ENCODE results near the gene GSTO2. TPM values are rescaled to one million over a fixed set of nuclear protein-coding genes. Genes with fewer than 3 reads are reported as not detected.
"Not testable (repeated sequence)": the region's sequence is repeated elsewhere in the genome, so short reads cannot be mapped to it uniquely, and the experiment has no call there.

The GSTO2 gene
- 1 to 10 TPM in 1 of 2 experiments, under 1 TPM in 1; 0.81 to 1.3 TPM for total RNA-seq

- POLR2A ChIA-PET = no interaction called here
- Mint-ChIP-seq H3K4me1 (peaks cover 39% of the 10 kb centered on the region), H3K36me3 (ENCODE audit: low read depth) (peaks cover 41% of the 10 kb centered on the region), H3K27me3 (peaks cover 4% of the 10 kb centered on the region), H3K9me3 (no peaks in the 10 kb centered on the region), H3K27ac (peak within 1 kb of the TSS; percentile 97), H3K4me3 (peak within 1 kb of the TSS; percentile 91)
- CTCF ChIA-PET = interaction anchor here (0.6 to 1.2 kb wide), 3 partner anchors 17 to 582 kb away, joined by 3 read pairs; partner anchors contain the start of gene CFAP58
- peak; percentile 98 for DNase-seq
Measured at GRCh38 chr10:104268713-104269645, at the start of gene GSTO2. Gene GSTO2, plus strand, starts transcription at chr10:104269184. Its CDS starts 5,732 bp downstream, at chr10:104274916.

GRCh38 chr10:104220522-104220921 is 48.5 kb upstream of the GSTO2 start:
- Mint-ChIP-seq H3K4me1 (peaks cover 4% of the 10 kb centered on the region), H3K9me3 (no peaks in the 10 kb centered on the region), H3K27ac (no peak overlapping the region), H3K4me3 (no peak overlapping the region), H3K36me3 (ENCODE audit: low read depth) (no peaks in the 10 kb centered on the region), H3K27me3 (peaks cover 18% of the 10 kb centered on the region)
- DNase-seq = no peak
- CTCF ChIA-PET = interaction anchor here (0.6 kb wide), 1 partner anchor 331 kb away, joined by 3 read pairs; no protein-coding TSS in a partner anchor
- POLR2A ChIA-PET = no interaction called here

- Mint-ChIP-seq H3K27me3 (peaks cover 30% of the 10 kb centered on the region), H3K4me1 (peaks cover 4% of the 10 kb centered on the region), H3K27ac (no peak overlapping the region), H3K36me3 (ENCODE audit: low read depth) (no peaks in the 10 kb centered on the region), H3K9me3 (no peaks in the 10 kb centered on the region), H3K4me3 (no peak overlapping the region)
- CTCF ChIA-PET = no interaction called here
- DNase-seq = no peak
- POLR2A ChIA-PET = no interaction called here
Measured at GRCh38 chr10:104223304-104223703, 45.7 kb upstream of the GSTO2 start.

- Mint-ChIP-seq H3K4me3 (no peak overlapping the region), H3K27ac (no peak overlapping the region), H3K27me3 (peaks cover 36% of the 10 kb centered on the region), H3K4me1 (peaks cover 14% of the 10 kb centered on the region), H3K9me3 (peaks cover 7% of the 10 kb centered on the region), H3K36me3 (ENCODE audit: low read depth) (no peaks in the 10 kb centered on the region)
- CTCF ChIA-PET = interaction anchor here (0.8 to 1.2 kb wide), 2 partner anchors 74 to 518 kb away, joined by 3 to 4 read pairs; no protein-coding TSS in a partner anchor
- DNase-seq = no peak
- POLR2A ChIA-PET = no interaction called here
Measured at GRCh38 chr10:104230490-104230889, 38.5 kb upstream of the GSTO2 start.

GRCh38 chr10:104231784-104232612 is 37.0 kb upstream of the GSTO2 start, which contains the start of gene CFAP43:
Gene CFAP43, minus strand, starts transcription at chr10:104232364. Its CDS starts 118 bp downstream, at chr10:104232246.
- peak; percentile 99 for DNase-seq
- Mint-ChIP-seq H3K36me3 (ENCODE audit: low read depth) (no peaks in the 10 kb centered on the region), H3K27ac (peak within 1 kb of the TSS; percentile 83), H3K4me3 (peak within 1 kb of the TSS; percentile 88), H3K9me3 (peaks cover 13% of the 10 kb centered on the region), H3K4me1 (peaks cover 14% of the 10 kb centered on the region), H3K27me3 (peaks cover 44% of the 10 kb centered on the region)
- POLR2A ChIA-PET = no interaction called here
- CTCF ChIA-PET = interaction anchor here (1.1 to 1.6 kb wide), 4 partner anchors 10 to 342 kb away, joined by 3 to 4 read pairs (median 4); partner anchors contain the start of gene GSTO1

- no peak for DNase-seq
- H3K4me1 Mint-ChIP-seq = peaks cover 14% of the 10 kb centered on the region
- H3K9me3 Mint-ChIP-seq = peaks cover 13% of the 10 kb centered on the region
- H3K27me3 Mint-ChIP-seq = peaks cover 41% of the 10 kb centered on the region
- ChIA-PET CTCF (interaction anchor here (1.0 to 1.6 kb wide), 3 partner anchors 16 to 343 kb away, joined by 3 to 4 read pairs (median 3); no protein-coding TSS in a partner anchor), POLR2A (no interaction called here)
- peak overlapping the region; percentile 88 for H3K4me3 Mint-ChIP-seq
- H3K36me3 Mint-ChIP-seq (ENCODE audit: low read depth) = no peaks in the 10 kb centered on the region
- peak overlapping the region; percentile 83 for H3K27ac Mint-ChIP-seq
Measured at GRCh38 chr10:104232613-104233102, 36.3 kb upstream of the GSTO2 start.

- peak overlapping the region; percentile 62 for H3K4me3 Mint-ChIP-seq
- ChIA-PET POLR2A (no interaction called here), CTCF (no interaction called here)
Measured at GRCh38 chr10:104233817-104234216, 35.2 kb upstream of the GSTO2 start.

GRCh38 chr10:104234934-104235333 is 34.0 kb upstream of the GSTO2 start:
- Mint-ChIP-seq H3K4me1 (peaks cover 14% of the 10 kb centered on the region), H3K27ac (no peak overlapping the region), H3K36me3 (ENCODE audit: low read depth) (no peaks in the 10 kb centered on the region), H3K4me3 (no peak overlapping the region), H3K27me3 (peaks cover 43% of the 10 kb centered on the region), H3K9me3 (peaks cover 13% of the 10 kb centered on the region)
- ChIA-PET CTCF (no interaction called here), POLR2A (no interaction called here)
- no peak for DNase-seq

More at GRCh38 chr10:104233817-104234216, 35.2 kb upstream of the GSTO2 start:
- no peak for DNase-seq
- Mint-ChIP-seq H3K36me3 (ENCODE audit: low read depth) (no peaks in the 10 kb centered on the region), H3K27me3 (peaks cover 41% of the 10 kb centered on the region), H3K9me3 (peaks cover 13% of the 10 kb centered on the region), H3K4me1 (peaks cover 14% of the 10 kb centered on the region), H3K27ac (no peak overlapping the region)

- Mint-ChIP-seq H3K27ac (no peak overlapping the region), H3K9me3 (peaks cover 13% of the 10 kb centered on the region), H3K4me3 (no peak overlapping the region), H3K4me1 (peaks cover 14% of the 10 kb centered on the region), H3K27me3 (peaks cover 48% of the 10 kb centered on the region), H3K36me3 (ENCODE audit: low read depth) (no peaks in the 10 kb centered on the region)
- ChIA-PET CTCF (no interaction called here), POLR2A (no interaction called here)
- no peak for DNase-seq
Measured at GRCh38 chr10:104235801-104236200, 33.2 kb upstream of the GSTO2 start.

GRCh38 chr10:104240078-104240477 is 28.9 kb upstream of the GSTO2 start:
- POLR2A ChIA-PET = no interaction called here

GRCh38 chr10:104242545-104242944 is 26.4 kb upstream of the GSTO2 start:
- H3K4me1 Mint-ChIP-seq = peaks cover 10% of the 10 kb centered on the region
- H3K4me3 Mint-ChIP-seq = no peak overlapping the region
- no peak for DNase-seq
- peaks cover 1% of the 10 kb centered on the region for H3K36me3 Mint-ChIP-seq (ENCODE audit: low read depth)
- ChIA-PET POLR2A (no interaction called here), CTCF (interaction anchor here (1.5 to 1.8 kb wide), 2 partner anchors 11 to 12 kb away, joined by 4 to 7 read pairs; partner anchors contain the start of genes CFAP43 and GSTO1)
- H3K27ac Mint-ChIP-seq = no peak overlapping the region
- H3K27me3 Mint-ChIP-seq = peaks cover 20% of the 10 kb centered on the region
- peaks cover 11% of the 10 kb centered on the region for H3K9me3 Mint-ChIP-seq

More at GRCh38 chr10:104240078-104240477, 28.9 kb upstream of the GSTO2 start:
- CTCF ChIA-PET = no interaction called here
- Mint-ChIP-seq H3K36me3 (ENCODE audit: low read depth) (no peaks in the 10 kb centered on the region), H3K4me1 (no peaks in the 10 kb centered on the region), H3K27ac (no peak overlapping the region), H3K27me3 (peaks cover 36% of the 10 kb centered on the region), H3K9me3 (peaks cover 10% of the 10 kb centered on the region), H3K4me3 (no peak overlapping the region)
- DNase-seq = no peak

- H3K4me3 Mint-ChIP-seq; H3K36me3 Mint-ChIP-seq (ENCODE audit: low read depth); DNase-seq; POLR2A ChIA-PET; H3K27ac Mint-ChIP-seq: not testable (repeated sequence)
- peaks cover 20% of the 10 kb centered on the region for H3K27me3 Mint-ChIP-seq
- CTCF ChIA-PET = interaction anchor here (1.5 to 1.8 kb wide), 2 partner anchors 11 to 12 kb away, joined by 4 to 7 read pairs; partner anchors contain the start of genes CFAP43 and GSTO1
- peaks cover 11% of the 10 kb centered on the region for H3K9me3 Mint-ChIP-seq
- peaks cover 13% of the 10 kb centered on the region for H3K4me1 Mint-ChIP-seq
Measured at GRCh38 chr10:104243009-104243408, 26.0 kb upstream of the GSTO2 start.
